Liver (tissue), 9 donors: ENCODE data around the gene SIM2. TPM values are rescaled to one million over a fixed set of nuclear protein-coding genes. Genes with fewer than 3 reads are reported as not detected.

Experiments
- DNase-seq: peaks from one replicate; pipeline ENCODE4 v3.0.0-alpha.2; 2017; ENCODE audit warnings: low spot score
- H3K27ac ChIP-seq, 2 donors: one replicate each; pipeline ENCODE4 v1.7.0; 2013; ENCODE audit warnings: inconsistent platforms in 2 of 2, low read length in 2 of 2, control low read depth in 1 of 2, low read depth in 1 of 2, mild to moderate bottlenecking in 1 of 2
- H3K27me3 ChIP-seq, 4 donors: one replicate each; pipeline versions ENCODE4 v1.6.1 to v1.7.0; 2013; ENCODE audit warnings: low read length in 3 of 4, inconsistent platforms in 1 of 4, mild to moderate bottlenecking in 1 of 4, moderate library complexity in 1 of 4; ENCODE audit not compliant: control insufficient read depth in 4 of 4, insufficient read depth in 4 of 4
- H3K36me3 ChIP-seq, 4 donors: one replicate each; pipeline versions ENCODE4 v1.6.1 to v1.7.0; 2013; ENCODE audit warnings: low read length in 3 of 4, mild to moderate bottlenecking in 3 of 4, low read depth in 1 of 4, moderate library complexity in 1 of 4; ENCODE audit not compliant: control insufficient read depth in 4 of 4, insufficient read depth in 3 of 4
- H3K4me1 ChIP-seq, 4 donors: one replicate each; pipeline versions ENCODE4 v1.6.1 to v1.7.0; 2013; ENCODE audit warnings: low read length in 3 of 4, mild to moderate bottlenecking in 3 of 4, moderate library complexity in 1 of 4; ENCODE audit not compliant: control insufficient read depth in 4 of 4, insufficient read depth in 4 of 4
- H3K4me3 ChIP-seq, 3 donors: one replicate each; pipeline versions ENCODE4 v1.6.1 to v1.7.0; 2013; ENCODE audit warnings: low read length in 3 of 3, control low read depth in 1 of 3, low read depth in 1 of 3, mild to moderate bottlenecking in 1 of 3
- H3K9ac ChIP-seq, 2 donors: one replicate each; pipeline ENCODE4 v1.7.0; 2013; ENCODE audit warnings: low read length in 2 of 2, mild to moderate bottlenecking in 2 of 2, moderate library complexity in 2 of 2, control low read depth in 1 of 2, low read depth in 1 of 2
- H3K9me3 ChIP-seq, 4 donors: one replicate each; pipeline versions ENCODE4 v1.6.1 to v1.7.0; 2013; ENCODE audit warnings: low read length in 3 of 4; ENCODE audit not compliant: control insufficient read depth in 4 of 4
- EGR1 ChIP-seq, 2 donors: IDR thresholded peaks; 2 replicates each; pipeline ENCODE4 v1.6.1; 2016 to 2018; ENCODE audit warnings: antibody characterized with exemption in 2 of 2, low read depth in 2 of 2
- FOXA1 ChIP-seq: IDR thresholded peaks from 2 replicates; pipeline ENCODE4 v1.6.1; 2016; ENCODE audit warnings: antibody characterized with exemption
- FOXA2 ChIP-seq: IDR thresholded peaks from 2 replicates; pipeline ENCODE4 v1.6.1; 2016; ENCODE audit warnings: antibody characterized with exemption
- GABPA ChIP-seq, 2 donors: IDR thresholded peaks in 1 of 2; conservative IDR thresholded peaks in 1 of 2; 2 replicates each; pipeline ENCODE4 v1.6.1; 2016; ENCODE audit warnings: antibody characterized with exemption in 2 of 2, mild to moderate bottlenecking in 1 of 2, moderate library complexity in 1 of 2
- HNF4A ChIP-seq, 2 donors: conservative IDR thresholded peaks; 2 replicates each; pipeline ENCODE4 v1.6.1; 2016; ENCODE audit warnings: antibody characterized with exemption in 2 of 2, mild to moderate bottlenecking in 2 of 2
- HNF4G ChIP-seq: IDR thresholded peaks from 2 replicates; pipeline ENCODE4 v1.6.1; 2016; ENCODE audit warnings: antibody characterized with exemption
- JUND ChIP-seq, 2 donors: IDR thresholded peaks; 2 replicates each; pipeline ENCODE4 v1.6.1; 2016; ENCODE audit warnings: antibody characterized with exemption in 2 of 2
- NR2F2 ChIP-seq: IDR thresholded peaks from 2 replicates; pipeline ENCODE4 v1.6.1; 2016; ENCODE audit warnings: antibody characterized with exemption
- RAD21 ChIP-seq, 2 donors: IDR thresholded peaks; 2 replicates each; pipeline ENCODE4 v1.6.1; 2016; ENCODE audit warnings: antibody characterized with exemption in 2 of 2, mild to moderate bottlenecking in 2 of 2
- RXRA ChIP-seq, 2 donors: IDR thresholded peaks; 2 replicates each; pipeline ENCODE4 v1.6.1; 2017 to 2018; ENCODE audit warnings: antibody characterized with exemption in 2 of 2, mild to moderate bottlenecking in 1 of 2
- SP1 ChIP-seq: IDR thresholded peaks from 2 replicates; pipeline ENCODE4 v1.6.1; 2018; ENCODE audit warnings: antibody characterized with exemption, mild to moderate bottlenecking
- TAF1 ChIP-seq: conservative IDR thresholded peaks from 2 replicates; pipeline ENCODE4 v1.6.1; 2016; ENCODE audit warnings: antibody characterized with exemption, mild to moderate bottlenecking
- YY1 ChIP-seq: IDR thresholded peaks from 2 replicates; pipeline ENCODE4 v1.6.1; 2016; ENCODE audit warnings: antibody characterized with exemption, mild to moderate bottlenecking
- WGBS: extraction: QIAGEN DNeasy Blood & Tissue Kit; methylation state at CpG from one replicate; pipeline ENCODE4 v1.1.7; 2013; 5-methylcytosine and 5-hydroxymethylcytosine counted together
- polyA plus RNA-seq, 2 donors: library from polyadenylated mRNA; stranded (reverse) in 1 of 2; unstranded in 1 of 2; fragments of 200-250 nt in 1 of 2; fragments of >200 nt in 1 of 2; fragmentation: Nextera tagmentation in 1 of 2; extraction: Ambion mirVana in 1 of 2; gene quantifications; one replicate each; pipeline versions ENCODE4 v1.2.1 to v1.2.3, GENCODE V29; 2013 to 2015
- total RNA-seq, 2 donors: library from RNA; depleted of rRNA; stranded (reverse); fragments of >200 nt; gene quantifications; one replicate each; pipeline ENCODE4 v1.2.3, GENCODE V29; 2014
- TF ChIP-seq, protein P1 (sequence below): fragments of 150-350 bp; IDR thresholded peaks from 2 replicates; pipeline ENCODE4 v1.5.1; 2017; ENCODE audit warnings: improper control_type of control experiment, low read depth, low read length; ENCODE audit not compliant: missing input control
- TF ChIP-seq, protein P2 (sequence below): IDR thresholded peaks from 2 replicates; pipeline ENCODE4 v1.6.1; 2016; ENCODE audit warnings: antibody characterized with exemption
- TF ChIP-seq, protein P3 (sequence below): IDR thresholded peaks from 2 replicates; pipeline ENCODE4 v1.6.1; 2016; ENCODE audit warnings: antibody characterized with exemption, mild to moderate bottlenecking
- TF ChIP-seq, protein P4 (sequence below): IDR thresholded peaks from 2 replicates; pipeline ENCODE4 v1.6.1; 2016; ENCODE audit warnings: antibody characterized with exemption
- TF ChIP-seq, protein P5 (sequence below): IDR thresholded peaks from 2 replicates; pipeline ENCODE4 v1.6.1; 2016; ENCODE audit warnings: antibody characterized with exemption
- donor health status: healthy.
- donor health status: healthy.
- donor health status: healthy.
- donor health status: healthy.
- donor health status: healthy.

The SIM2 gene
- total and polyA plus RNA-seq, 4 donors, result 0.19 TPM; not detected in 3

DNA sequence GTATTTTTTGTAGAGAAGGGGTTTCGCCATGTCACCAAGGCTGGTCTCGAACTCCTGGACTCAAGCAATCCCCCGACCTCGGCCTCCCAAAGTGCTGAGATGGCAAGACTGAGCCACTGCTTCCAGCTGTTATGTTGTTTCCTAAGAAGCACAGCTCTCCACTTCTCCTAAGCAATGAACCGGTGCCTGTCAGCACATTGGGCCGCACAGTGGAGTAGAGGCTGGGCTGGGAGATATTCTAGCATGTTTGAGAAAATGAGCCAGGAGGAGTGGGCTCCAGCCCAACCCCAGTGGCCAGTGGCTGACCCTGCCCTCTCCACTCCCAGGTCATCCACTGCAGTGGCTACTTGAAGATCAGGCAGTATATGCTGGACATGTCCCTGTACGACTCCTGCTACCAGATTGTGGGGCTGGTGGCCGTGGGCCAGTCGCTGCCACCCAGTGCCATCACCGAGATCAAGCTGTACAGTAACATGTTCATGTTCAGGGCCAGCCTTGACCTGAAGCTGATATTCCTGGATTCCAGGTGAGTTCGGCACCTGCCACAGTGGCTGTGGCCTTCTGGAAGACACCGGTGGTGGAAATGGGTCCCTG, 27.0 kb downstream of the SIM2 start:
- DNase-seq, result no peak
- H3K27ac ChIP-seq, result no peak overlapping the region
- peaks cover 0 to 8% (median 0%) of the 10 kb centered on the region in 4 donors for H3K27me3 ChIP-seq
- no peak overlapping the region for H3K9ac ChIP-seq
- WGBS, result 98% methylated on average over 12 of the region's 12 CpGs
- H3K9me3 ChIP-seq, result no peaks in the 10 kb centered on the region
- TF ChIP-seq NR2F2 (no peak), FOXA2 (no peak), TAF1 (no peak), HNF4A (conservative IDR thresholded peaks at IDR 0.05) (no peak), GABPA (IDR thresholded peaks at IDR 0.05 in 1 of 2, conservative IDR thresholded peaks at IDR 0.05 in 1 of 2) (no peak), SP1 (no peak), RXRA (IDR thresholded peaks at IDR 0.05) (no peak), RAD21 (IDR thresholded peaks at IDR 0.05) (no peak), YY1 (no peak), FOXA1 (no peak), HNF4G (no peak)
- TF ChIP-seq, protein P1, sequence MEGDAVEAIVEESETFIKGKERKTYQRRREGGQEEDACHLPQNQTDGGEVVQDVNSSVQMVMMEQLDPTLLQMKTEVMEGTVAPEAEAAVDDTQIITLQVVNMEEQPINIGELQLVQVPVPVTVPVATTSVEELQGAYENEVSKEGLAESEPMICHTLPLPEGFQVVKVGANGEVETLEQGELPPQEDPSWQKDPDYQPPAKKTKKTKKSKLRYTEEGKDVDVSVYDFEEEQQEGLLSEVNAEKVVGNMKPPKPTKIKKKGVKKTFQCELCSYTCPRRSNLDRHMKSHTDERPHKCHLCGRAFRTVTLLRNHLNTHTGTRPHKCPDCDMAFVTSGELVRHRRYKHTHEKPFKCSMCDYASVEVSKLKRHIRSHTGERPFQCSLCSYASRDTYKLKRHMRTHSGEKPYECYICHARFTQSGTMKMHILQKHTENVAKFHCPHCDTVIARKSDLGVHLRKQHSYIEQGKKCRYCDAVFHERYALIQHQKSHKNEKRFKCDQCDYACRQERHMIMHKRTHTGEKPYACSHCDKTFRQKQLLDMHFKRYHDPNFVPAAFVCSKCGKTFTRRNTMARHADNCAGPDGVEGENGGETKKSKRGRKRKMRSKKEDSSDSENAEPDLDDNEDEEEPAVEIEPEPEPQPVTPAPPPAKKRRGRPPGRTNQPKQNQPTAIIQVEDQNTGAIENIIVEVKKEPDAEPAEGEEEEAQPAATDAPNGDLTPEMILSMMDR, result no peak
- TF ChIP-seq, protein P2, sequence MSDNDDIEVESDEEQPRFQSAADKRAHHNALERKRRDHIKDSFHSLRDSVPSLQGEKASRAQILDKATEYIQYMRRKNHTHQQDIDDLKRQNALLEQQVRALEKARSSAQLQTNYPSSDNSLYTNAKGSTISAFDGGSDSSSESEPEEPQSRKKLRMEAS, result no peak
- TF ChIP-seq, protein P3, sequence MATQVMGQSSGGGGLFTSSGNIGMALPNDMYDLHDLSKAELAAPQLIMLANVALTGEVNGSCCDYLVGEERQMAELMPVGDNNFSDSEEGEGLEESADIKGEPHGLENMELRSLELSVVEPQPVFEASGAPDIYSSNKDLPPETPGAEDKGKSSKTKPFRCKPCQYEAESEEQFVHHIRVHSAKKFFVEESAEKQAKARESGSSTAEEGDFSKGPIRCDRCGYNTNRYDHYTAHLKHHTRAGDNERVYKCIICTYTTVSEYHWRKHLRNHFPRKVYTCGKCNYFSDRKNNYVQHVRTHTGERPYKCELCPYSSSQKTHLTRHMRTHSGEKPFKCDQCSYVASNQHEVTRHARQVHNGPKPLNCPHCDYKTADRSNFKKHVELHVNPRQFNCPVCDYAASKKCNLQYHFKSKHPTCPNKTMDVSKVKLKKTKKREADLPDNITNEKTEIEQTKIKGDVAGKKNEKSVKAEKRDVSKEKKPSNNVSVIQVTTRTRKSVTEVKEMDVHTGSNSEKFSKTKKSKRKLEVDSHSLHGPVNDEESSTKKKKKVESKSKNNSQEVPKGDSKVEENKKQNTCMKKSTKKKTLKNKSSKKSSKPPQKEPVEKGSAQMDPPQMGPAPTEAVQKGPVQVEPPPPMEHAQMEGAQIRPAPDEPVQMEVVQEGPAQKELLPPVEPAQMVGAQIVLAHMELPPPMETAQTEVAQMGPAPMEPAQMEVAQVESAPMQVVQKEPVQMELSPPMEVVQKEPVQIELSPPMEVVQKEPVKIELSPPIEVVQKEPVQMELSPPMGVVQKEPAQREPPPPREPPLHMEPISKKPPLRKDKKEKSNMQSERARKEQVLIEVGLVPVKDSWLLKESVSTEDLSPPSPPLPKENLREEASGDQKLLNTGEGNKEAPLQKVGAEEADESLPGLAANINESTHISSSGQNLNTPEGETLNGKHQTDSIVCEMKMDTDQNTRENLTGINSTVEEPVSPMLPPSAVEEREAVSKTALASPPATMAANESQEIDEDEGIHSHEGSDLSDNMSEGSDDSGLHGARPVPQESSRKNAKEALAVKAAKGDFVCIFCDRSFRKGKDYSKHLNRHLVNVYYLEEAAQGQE, result no peak
- TF ChIP-seq, protein P4, sequence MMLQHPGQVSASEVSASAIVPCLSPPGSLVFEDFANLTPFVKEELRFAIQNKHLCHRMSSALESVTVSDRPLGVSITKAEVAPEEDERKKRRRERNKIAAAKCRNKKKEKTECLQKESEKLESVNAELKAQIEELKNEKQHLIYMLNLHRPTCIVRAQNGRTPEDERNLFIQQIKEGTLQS, result no peak
- no peaks in the 10 kb centered on the region for H3K36me3 ChIP-seq
- H3K4me1 ChIP-seq, result peaks cover 0 to 3% (median 2%) of the 10 kb centered on the region in 4 donors
- no peak overlapping the region for H3K4me3 ChIP-seq

DNA sequence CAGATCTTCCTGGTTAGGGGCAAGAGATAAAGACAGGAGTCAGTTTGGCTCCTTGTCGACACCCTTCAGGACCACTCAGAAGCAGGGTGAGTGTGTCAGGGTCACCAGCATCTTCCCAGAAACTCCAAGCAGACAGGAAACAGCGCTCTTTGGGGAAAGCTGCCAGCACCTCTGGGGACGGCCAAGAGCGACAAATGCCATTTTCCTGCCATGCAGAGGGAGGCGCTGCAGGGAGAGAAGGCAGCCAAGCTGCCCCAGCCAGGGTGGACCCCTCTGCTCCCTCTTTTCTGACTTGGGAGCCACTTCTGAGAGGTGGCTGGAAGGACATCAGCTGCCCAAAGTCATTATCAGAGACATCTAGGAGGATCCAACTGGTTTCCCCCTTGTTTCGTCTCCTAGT, 29.0 kb downstream of the SIM2 start:
- Histone ChIP-seq H3K27ac (no peak overlapping the region), H3K9me3 (no peaks in the 10 kb centered on the region), H3K4me1 (peaks cover 0 to 5% (median 4%) of the 10 kb centered on the region in 4 donors), H3K36me3 (no peaks in the 10 kb centered on the region), H3K4me3 (no peak overlapping the region), H3K9ac (no peak overlapping the region), H3K27me3 (no peaks in the 10 kb centered on the region)
- WGBS, result 82% methylated on average over 6 of the region's 6 CpGs
- DNase-seq, result no peak
- TF ChIP-seq HNF4A (conservative IDR thresholded peaks at IDR 0.05), result no peak
- TF ChIP-seq, protein P1, result no peak
- TF ChIP-seq GABPA (IDR thresholded peaks at IDR 0.05 in 1 of 2, conservative IDR thresholded peaks at IDR 0.05 in 1 of 2), result no peak
- TF ChIP-seq JUND (IDR thresholded peaks at IDR 0.05), result no peak
- TF ChIP-seq RAD21 (IDR thresholded peaks at IDR 0.05), result no peak
- no peak for TF ChIP-seq HNF4G
- TF ChIP-seq FOXA1, result no peak
- no peak for TF ChIP-seq TAF1
- TF ChIP-seq FOXA2, result no peak
- TF ChIP-seq, protein P4, result no peak
- TF ChIP-seq, protein P5, sequence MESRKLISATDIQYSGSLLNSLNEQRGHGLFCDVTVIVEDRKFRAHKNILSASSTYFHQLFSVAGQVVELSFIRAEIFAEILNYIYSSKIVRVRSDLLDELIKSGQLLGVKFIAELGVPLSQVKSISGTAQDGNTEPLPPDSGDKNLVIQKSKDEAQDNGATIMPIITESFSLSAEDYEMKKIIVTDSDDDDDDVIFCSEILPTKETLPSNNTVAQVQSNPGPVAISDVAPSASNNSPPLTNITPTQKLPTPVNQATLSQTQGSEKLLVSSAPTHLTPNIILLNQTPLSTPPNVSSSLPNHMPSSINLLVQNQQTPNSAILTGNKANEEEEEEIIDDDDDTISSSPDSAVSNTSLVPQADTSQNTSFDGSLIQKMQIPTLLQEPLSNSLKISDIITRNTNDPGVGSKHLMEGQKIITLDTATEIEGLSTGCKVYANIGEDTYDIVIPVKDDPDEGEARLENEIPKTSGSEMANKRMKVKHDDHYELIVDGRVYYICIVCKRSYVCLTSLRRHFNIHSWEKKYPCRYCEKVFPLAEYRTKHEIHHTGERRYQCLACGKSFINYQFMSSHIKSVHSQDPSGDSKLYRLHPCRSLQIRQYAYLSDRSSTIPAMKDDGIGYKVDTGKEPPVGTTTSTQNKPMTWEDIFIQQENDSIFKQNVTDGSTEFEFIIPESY, result no peak
- no peak for TF ChIP-seq EGR1 (IDR thresholded peaks at IDR 0.05; ENCODE audit: low read depth in 2 of 2)
- no peak for TF ChIP-seq NR2F2
